ENCODE measurements around the gene C12orf43.

C12orf43 gene

DNA sequence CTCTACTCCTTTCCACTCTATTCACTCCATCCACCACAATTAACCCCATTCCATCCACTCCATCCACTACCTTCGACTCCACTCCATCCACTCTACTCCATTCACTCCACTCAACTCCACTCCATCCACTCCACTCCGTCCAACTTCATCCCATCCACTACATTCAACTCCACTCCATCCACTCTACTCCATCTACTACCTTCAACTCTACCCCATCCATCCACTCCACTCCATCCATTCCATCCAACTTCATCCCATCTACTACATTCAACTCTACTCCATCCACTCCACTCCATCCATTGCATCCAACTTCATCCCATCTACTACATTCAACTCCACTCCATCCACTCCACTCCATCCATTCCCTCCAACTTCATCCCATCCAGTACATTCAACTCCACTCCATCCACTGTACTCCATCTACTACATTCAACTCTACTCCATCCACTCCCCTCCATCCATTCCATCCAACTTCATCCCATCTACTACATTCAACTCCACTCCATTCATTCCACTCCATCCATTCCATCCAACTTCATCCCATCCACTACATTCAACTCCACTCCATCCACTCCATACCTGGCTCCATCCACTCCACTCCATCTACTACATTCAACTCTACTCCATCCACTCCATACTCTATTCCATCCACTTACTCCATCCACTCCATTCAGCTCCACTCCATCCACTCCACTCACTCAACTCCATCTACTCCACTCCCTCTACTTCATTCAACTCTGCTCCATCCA is 21.5 kb downstream of the C12orf43 start:
- Mint-ChIP-seq H3K27ac (no peak overlapping the region), H3K4me1 (no peaks in the 10 kb centered on the region), H3K27me3 (peaks cover 26% of the 10 kb centered on the region), H3K4me3 (no peak overlapping the region), H3K36me3 (no peaks in the 10 kb centered on the region), H3K9me3 (peaks cover 14% of the 10 kb centered on the region)
- no peak for ATAC-seq

- Mint-ChIP-seq H3K36me3 (no peaks in the 10 kb centered on the region), H3K27me3 (peaks cover 26% of the 10 kb centered on the region), H3K9me3 (peaks cover 14% of the 10 kb centered on the region), H3K27ac (no peak overlapping the region), H3K4me3 (no peak overlapping the region), H3K4me1 (no peaks in the 10 kb centered on the region)
- ATAC-seq, result peak; percentile 18
Observed at GRCh38 chr12:120994059-120994458, 22.2 kb downstream of the C12orf43 start.

GRCh38 chr12:120993496-120993895 is 22.8 kb downstream of the C12orf43 start:
- H3K27ac Mint-ChIP-seq, result no peak overlapping the region
- peaks cover 14% of the 10 kb centered on the region for H3K9me3 Mint-ChIP-seq
- H3K27me3 Mint-ChIP-seq, result peaks cover 32% of the 10 kb centered on the region
- no peaks in the 10 kb centered on the region for H3K36me3 Mint-ChIP-seq
- no peaks in the 10 kb centered on the region for H3K4me1 Mint-ChIP-seq
- no peak overlapping the region for H3K4me3 Mint-ChIP-seq
- no peak for ATAC-seq

GRCh38 chr12:120992989-120993388 is 23.3 kb downstream of the C12orf43 start:
- H3K9me3 Mint-ChIP-seq, result peaks cover 19% of the 10 kb centered on the region
- no peak overlapping the region for H3K4me3 Mint-ChIP-seq
- ATAC-seq, result no peak
- no peaks in the 10 kb centered on the region for H3K4me1 Mint-ChIP-seq
- no peak overlapping the region for H3K27ac Mint-ChIP-seq
- H3K27me3 Mint-ChIP-seq, result peaks cover 37% of the 10 kb centered on the region
- no peaks in the 10 kb centered on the region for H3K36me3 Mint-ChIP-seq

GRCh38 chr12:120991965-120992364 is 24.3 kb downstream of the C12orf43 start:
- H3K4me1 Mint-ChIP-seq, result no peaks in the 10 kb centered on the region
- no peak overlapping the region for H3K27ac Mint-ChIP-seq
- H3K4me3 Mint-ChIP-seq, result no peak overlapping the region
- peaks cover 39% of the 10 kb centered on the region for H3K27me3 Mint-ChIP-seq
- peaks cover 19% of the 10 kb centered on the region for H3K9me3 Mint-ChIP-seq
- no peak for ATAC-seq
- no peaks in the 10 kb centered on the region for H3K36me3 Mint-ChIP-seq

DNA sequence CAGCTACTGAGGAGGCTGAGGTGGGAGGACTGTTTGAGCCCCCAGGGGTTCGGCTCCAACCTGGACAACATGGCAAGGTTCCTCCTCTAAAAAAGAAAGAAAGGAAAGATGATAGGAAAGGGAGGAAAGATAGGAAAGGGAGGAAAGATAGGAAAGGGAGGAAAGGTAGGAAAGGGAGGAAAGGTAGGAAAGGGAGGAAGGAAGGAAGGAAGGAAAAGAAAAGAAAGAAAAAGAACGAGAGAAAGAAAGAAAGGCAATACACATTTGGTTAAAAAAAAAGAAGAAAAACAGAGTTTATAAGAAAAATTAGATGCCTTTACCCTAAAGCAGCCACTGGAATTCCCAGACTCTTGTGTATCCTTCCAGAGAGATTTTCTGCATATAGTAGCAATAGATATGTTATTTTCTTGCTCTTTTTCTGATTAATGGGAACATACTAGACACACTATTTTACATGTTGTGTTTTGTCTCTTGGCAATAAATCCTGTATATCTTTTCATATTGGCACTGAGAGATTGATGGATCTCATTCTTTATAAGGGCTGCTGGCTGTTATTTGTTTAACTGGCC is 25.7 kb downstream of the C12orf43 start:
- Mint-ChIP-seq H3K27me3 (peaks cover 34% of the 10 kb centered on the region), H3K27ac (no peak overlapping the region), H3K9me3 (peaks cover 16% of the 10 kb centered on the region), H3K36me3 (no peaks in the 10 kb centered on the region), H3K4me1 (no peaks in the 10 kb centered on the region), H3K4me3 (no peak overlapping the region)
- ATAC-seq, result no peak

DNA sequence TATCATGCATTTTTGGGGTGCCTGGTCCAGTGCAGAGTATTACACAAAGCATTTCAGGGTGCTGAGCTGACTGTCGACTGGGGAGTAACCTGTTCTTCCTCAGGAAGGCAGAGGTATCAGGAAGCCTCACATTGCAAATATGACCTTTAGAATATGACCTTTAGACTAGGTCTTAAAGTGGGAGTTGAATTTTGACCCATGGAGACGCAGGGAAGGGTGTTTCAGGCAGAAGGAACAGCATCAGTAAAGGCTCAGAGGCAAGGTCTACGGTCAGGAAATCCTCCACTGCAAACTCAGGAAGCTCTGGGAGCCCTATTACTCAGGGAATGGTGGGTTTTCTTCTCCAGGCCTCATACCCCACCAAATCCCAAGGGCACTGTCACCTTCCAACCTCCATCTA is 26.6 kb downstream of the C12orf43 start:
- no peak overlapping the region for H3K4me3 Mint-ChIP-seq
- H3K9me3 Mint-ChIP-seq, result peaks cover 8% of the 10 kb centered on the region
- no peak overlapping the region for H3K27ac Mint-ChIP-seq
- H3K27me3 Mint-ChIP-seq, result peaks cover 25% of the 10 kb centered on the region
- H3K4me1 Mint-ChIP-seq, result no peaks in the 10 kb centered on the region
- H3K36me3 Mint-ChIP-seq, result no peaks in the 10 kb centered on the region
- ATAC-seq, result no peak

GRCh38 chr12:120988658-120989057 is 27.6 kb downstream of the C12orf43 start:
- H3K9me3 Mint-ChIP-seq, result peaks cover 4% of the 10 kb centered on the region
- ATAC-seq, result no peak
- peaks cover 20% of the 10 kb centered on the region for H3K27me3 Mint-ChIP-seq
- H3K27ac Mint-ChIP-seq, result no peak overlapping the region
- H3K4me1 Mint-ChIP-seq, result no peaks in the 10 kb centered on the region
- no peak overlapping the region for H3K4me3 Mint-ChIP-seq
- no peaks in the 10 kb centered on the region for H3K36me3 Mint-ChIP-seq

DNA sequence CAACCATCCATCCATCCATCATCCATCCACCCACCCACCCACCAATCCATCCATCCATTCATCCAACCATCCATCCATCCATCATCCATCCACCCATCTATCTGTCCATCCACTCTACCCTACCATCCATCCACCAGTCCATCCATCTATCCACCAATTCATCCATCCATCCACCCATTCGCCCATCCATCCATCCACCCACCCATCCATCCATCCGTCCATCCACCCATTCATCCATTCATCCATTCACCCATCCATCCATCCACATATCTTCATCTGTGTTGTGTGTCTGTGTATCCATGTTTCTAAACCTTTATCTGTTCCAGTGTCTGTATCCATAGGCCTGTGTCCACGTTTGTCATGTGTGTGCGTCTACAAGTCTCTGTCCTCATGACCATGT is 28.1 kb downstream of the C12orf43 start:
- H3K9me3 Mint-ChIP-seq, result peaks cover 4% of the 10 kb centered on the region
- H3K27me3 Mint-ChIP-seq, result peaks cover 20% of the 10 kb centered on the region
- no peak for ATAC-seq
- H3K36me3 Mint-ChIP-seq, result no peaks in the 10 kb centered on the region
- H3K4me3 Mint-ChIP-seq, result no peak overlapping the region
- H3K27ac Mint-ChIP-seq, result no peak overlapping the region
- H3K4me1 Mint-ChIP-seq, result no peaks in the 10 kb centered on the region

- Mint-ChIP-seq H3K27me3 (peaks cover 25% of the 10 kb centered on the region), H3K4me3 (no peak overlapping the region), H3K4me1 (no peaks in the 10 kb centered on the region), H3K36me3 (no peaks in the 10 kb centered on the region), H3K27ac (no peak overlapping the region), H3K9me3 (peaks cover 4% of the 10 kb centered on the region)
- no peak for ATAC-seq
Observed at GRCh38 chr12:120984351-120984898, 31.9 kb downstream of the C12orf43 start.

DNA sequence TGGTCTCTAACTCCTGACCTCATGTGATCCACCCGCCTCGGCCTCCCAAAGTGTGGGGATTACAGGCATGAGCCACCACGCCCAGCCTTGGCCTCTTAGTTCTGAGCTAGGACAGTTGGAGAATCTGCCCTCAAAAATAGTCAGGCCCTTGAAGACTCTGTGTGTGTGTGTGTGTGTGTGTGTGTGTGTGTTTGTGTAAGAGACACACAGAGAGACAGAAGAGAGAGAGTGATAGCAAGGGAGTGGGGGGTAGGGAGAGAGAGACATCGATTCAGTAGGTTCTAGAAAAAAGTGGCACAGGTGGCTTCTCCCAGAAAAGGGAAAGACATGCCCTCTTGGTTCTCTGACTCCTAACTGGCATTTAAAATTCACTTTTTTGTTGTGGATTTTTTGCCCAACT is 32.5 kb downstream of the C12orf43 start:
- Mint-ChIP-seq H3K4me3 (no peak overlapping the region), H3K4me1 (no peaks in the 10 kb centered on the region), H3K27ac (no peak overlapping the region), H3K27me3 (peaks cover 22% of the 10 kb centered on the region), H3K9me3 (peaks cover 4% of the 10 kb centered on the region), H3K36me3 (no peaks in the 10 kb centered on the region)
- ATAC-seq, result no peak

DNA sequence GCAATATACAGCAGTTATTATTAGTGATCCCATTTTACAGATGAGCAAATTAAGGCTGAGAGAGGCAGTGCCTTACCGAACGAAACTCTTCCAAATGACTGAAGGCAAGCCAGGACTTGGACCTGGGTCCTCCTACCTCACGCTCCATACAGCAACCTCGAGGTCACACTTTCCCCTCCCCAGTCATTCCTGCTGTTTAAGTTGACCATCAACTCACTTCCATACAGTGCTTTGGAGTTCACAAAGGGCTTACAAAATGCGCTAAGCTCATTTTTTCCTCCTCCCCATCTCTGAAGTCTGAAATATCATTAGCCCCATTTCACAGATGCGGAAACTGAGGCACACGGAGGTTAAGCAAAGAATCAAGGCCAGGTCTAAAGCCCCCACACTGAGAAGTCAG is 33.6 kb downstream of the C12orf43 start:
- no peak overlapping the region for H3K4me3 Mint-ChIP-seq
- H3K27ac Mint-ChIP-seq, result no peak overlapping the region
- no peak for ATAC-seq
- H3K27me3 Mint-ChIP-seq, result peaks cover 12% of the 10 kb centered on the region
- no peaks in the 10 kb centered on the region for H3K4me1 Mint-ChIP-seq
- no peaks in the 10 kb centered on the region for H3K9me3 Mint-ChIP-seq
- no peaks in the 10 kb centered on the region for H3K36me3 Mint-ChIP-seq

DNA sequence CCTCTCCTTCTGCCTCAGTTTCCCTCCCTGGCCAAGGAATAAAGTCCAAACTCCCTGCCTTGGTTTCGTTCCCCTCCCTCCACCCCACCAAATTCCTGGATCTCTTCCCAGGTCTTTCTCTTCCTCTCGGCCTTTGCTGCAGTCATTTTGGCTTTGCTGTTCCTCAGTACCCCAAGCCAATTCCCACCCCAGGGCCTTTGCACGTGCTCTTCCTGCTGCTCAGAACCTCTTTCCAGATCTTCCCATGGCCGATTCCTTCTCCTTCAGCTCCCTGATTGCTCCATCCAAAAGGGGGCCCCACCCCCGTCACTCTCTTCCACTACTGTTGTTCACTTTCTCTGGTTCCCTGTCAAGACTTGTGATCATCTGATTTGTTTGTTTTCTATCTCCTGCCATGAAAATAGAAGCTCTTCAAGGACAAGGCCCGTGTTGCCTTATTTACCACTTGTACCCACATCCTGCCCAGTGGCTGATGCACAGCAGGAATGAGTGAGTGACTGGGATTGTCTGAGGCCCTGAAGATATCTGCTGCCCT is 34.8 kb downstream of the C12orf43 start:
- no peaks in the 10 kb centered on the region for H3K4me1 Mint-ChIP-seq
- H3K27ac Mint-ChIP-seq, result no peak overlapping the region
- H3K9me3 Mint-ChIP-seq, result no peaks in the 10 kb centered on the region
- no peak for ATAC-seq
- H3K27me3 Mint-ChIP-seq, result peaks cover 12% of the 10 kb centered on the region
- H3K36me3 Mint-ChIP-seq, result no peaks in the 10 kb centered on the region
- H3K4me3 Mint-ChIP-seq, result no peak overlapping the region

- Mint-ChIP-seq H3K27me3 (peaks cover 12% of the 10 kb centered on the region), H3K4me1 (no peaks in the 10 kb centered on the region), H3K4me3 (no peak overlapping the region), H3K9me3 (no peaks in the 10 kb centered on the region), H3K27ac (no peak overlapping the region), H3K36me3 (no peaks in the 10 kb centered on the region)
- no peak for ATAC-seq
Observed at GRCh38 chr12:120980800-120981368, 35.4 kb downstream of the C12orf43 start.

DNA sequence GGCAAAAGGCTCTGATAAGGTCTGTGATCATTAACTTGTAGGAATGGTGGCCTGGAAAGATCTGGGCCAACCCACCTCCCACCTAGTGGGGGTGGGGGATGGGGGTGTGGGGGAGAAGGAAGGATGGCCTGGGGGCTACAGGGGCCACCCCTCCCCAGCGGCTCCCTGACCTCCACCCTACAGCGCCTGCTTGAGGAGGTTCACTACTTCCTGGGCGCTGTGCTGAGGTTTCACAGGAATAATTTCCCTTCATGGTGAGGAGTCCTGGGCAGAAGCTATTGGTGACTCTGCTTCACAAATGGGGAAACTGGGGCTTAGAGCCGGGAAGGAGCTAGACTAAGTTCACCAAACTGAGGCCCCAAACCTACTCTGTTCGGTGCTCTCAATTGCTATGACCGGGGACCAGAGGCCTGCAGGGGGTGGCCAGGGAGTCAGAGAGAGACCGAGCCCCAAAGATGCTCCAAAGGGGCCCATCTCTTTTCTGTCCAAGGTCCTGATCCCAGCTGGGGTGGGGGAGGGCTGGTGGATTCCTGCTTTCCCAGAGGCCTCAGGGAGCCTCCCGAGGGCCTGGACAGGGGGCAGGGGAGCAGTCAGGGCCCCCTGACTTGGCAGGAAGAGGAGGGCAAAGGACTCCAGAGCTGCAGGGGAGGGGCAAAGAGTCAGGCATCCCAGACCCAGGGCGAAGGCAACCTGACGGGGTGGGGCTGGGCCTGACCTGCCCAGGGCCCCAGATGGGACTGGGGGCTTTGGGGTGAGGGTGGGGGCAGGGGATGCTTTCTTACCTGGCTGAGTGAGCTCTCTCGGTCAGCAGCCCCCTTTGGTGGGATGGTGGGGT is 36.2 kb downstream of the C12orf43 start:
- no peak overlapping the region for H3K27ac Mint-ChIP-seq
- peaks cover 12% of the 10 kb centered on the region for H3K27me3 Mint-ChIP-seq
- H3K9me3 Mint-ChIP-seq, result no peaks in the 10 kb centered on the region
- peak; percentile 35 for ATAC-seq
- no peak overlapping the region for H3K4me3 Mint-ChIP-seq
- no peaks in the 10 kb centered on the region for H3K4me1 Mint-ChIP-seq
- H3K36me3 Mint-ChIP-seq, result no peaks in the 10 kb centered on the region
